Activated CD4-positive, alpha-beta T cell treated with anti-CD3 and anti-CD28 coated beads for 36 hours (primary cell): ENCODE results near the gene ROR2. TPM values are rescaled to one million over a fixed set of nuclear protein-coding genes. Genes with fewer than 3 reads are reported as not detected.
"Not testable (repeated sequence)": the region's sequence is repeated elsewhere in the genome, so short reads cannot be mapped to it uniquely, and the experiment has no call there.

ENCODE experiments used
- ATAC-seq: fragments of 200-7000 bp; cut with Tn5 transposase; one replicate; pipeline ENCODE4 v1.10.0; 2021; ENCODE audit warnings: mild to moderate bottlenecking, moderate library complexity
- CTCF ChIA-PET: fragments of 350-600 bp; sonication (Branson Sonifier 250); formaldehyde crosslinking; loops from one replicate; lab custom pipeline; 2021; ENCODE audit warnings: antibody characterized with exemption; lab: Charles Lee
- POLR2A ChIA-PET: fragments of 350-600 bp; sonication (Branson Sonifier 250); formaldehyde crosslinking; loops from one replicate; lab custom pipeline; 2021; ENCODE audit warnings: antibody characterized with exemption, inconsistent platforms; lab: Charles Lee
- DNase-seq: peaks from one replicate; pipeline ENCODE4 v3.0.0-alpha.2; 2020
- H3K27ac Mint-ChIP-seq: one replicate; pipeline ENCODE4 v1.8.0; 2021; ENCODE audit warnings: mixed read lengths
- H3K27me3 Mint-ChIP-seq: one replicate; pipeline ENCODE4 v1.8.0; 2021; ENCODE audit warnings: mixed read lengths
- H3K36me3 Mint-ChIP-seq: one replicate; pipeline ENCODE4 v1.8.0; 2021; ENCODE audit warnings: low read depth, mixed read lengths
- H3K4me1 Mint-ChIP-seq: one replicate; pipeline ENCODE4 v1.8.0; 2021; ENCODE audit warnings: mixed read lengths
- H3K4me3 Mint-ChIP-seq: one replicate; pipeline ENCODE4 v1.8.0; 2021; ENCODE audit warnings: mild to moderate bottlenecking, moderate library complexity, mixed read lengths
- H3K9me3 Mint-ChIP-seq: one replicate; pipeline ENCODE4 v1.8.0; 2021; ENCODE audit warnings: low read depth, mixed read lengths
- intact Hi-C, 2 experiments: fragments of 100-400 bp; cut with DNase I in 1 of 2; cut with micrococcal nuclease in 1 of 2; formaldehyde crosslinking; loops; one replicate each; pipeline versions ENCODE4 v1.14.2 to v1.15.1; 2022 to 2024; cut with DNase I, micrococcal nuclease
- total RNA-seq, 2 experiments: library from RNA; stranded (reverse); gene quantifications; one replicate each; pipeline ENCODE4 v1.2.3, GENCODE V29; 2021

Gene ROR2
- total RNA-seq, 2 experiments from 2014 or later = not detected

DNA sequence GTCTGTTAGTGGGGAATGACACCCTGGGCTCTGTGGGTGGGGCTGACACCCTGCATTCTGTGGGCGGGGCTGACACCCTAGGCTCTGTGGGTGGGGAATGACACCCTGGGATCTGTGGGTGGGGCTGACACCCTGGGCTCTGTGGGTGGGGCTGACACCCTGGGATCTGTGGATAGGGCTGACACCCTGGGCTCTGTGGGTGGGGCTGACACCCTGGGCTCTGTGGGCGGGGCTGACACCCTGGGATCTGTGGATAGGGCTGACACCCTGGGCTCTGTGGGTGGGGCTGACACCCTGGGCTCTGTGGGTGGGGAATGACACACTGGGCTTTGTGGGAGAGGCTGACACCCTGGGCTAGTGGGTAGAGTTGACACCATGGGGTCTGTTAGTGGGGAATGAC lies 152.5 kb downstream of the ROR2 start:
- H3K27ac Mint-ChIP-seq, CTCF ChIA-PET, H3K9me3 Mint-ChIP-seq, POLR2A ChIA-PET, ATAC-seq, H3K4me3 Mint-ChIP-seq, H3K36me3 Mint-ChIP-seq, H3K27me3 Mint-ChIP-seq, DNase-seq: not testable (repeated sequence)
- peaks cover 12% of the 10 kb centered on the region for H3K4me1 Mint-ChIP-seq
- intact Hi-C loops = loop anchor here in 1 of 2 experiments (5.0 kb wide), 1 partner anchor 320 kb away; the partner anchor contains the start of gene SPTLC1

DNA sequence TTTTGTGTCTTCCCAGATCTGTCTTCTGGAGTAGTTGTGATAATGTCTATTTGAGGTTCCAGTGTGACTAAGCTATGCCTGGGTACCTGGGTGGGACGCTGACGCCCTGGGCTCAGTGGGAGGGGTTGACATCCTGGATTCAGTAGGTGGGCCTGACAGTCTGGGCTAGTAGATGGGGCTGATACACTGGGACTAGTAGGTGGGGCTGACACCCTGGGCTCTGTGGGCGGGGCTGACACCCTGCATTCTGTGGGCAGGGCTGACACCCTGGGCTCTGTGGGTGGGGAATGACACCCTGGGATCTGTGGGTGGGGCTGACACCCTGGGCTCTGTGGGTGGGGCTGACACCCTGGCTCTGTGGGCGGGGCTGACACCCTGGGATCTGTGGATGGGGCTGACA lies 153.5 kb downstream of the ROR2 start:
- POLR2A ChIA-PET = interaction anchor here (0.6 to 0.7 kb wide), 2 partner anchors 67 to 205 kb away, joined by 4 to 7 read pairs; no protein-coding TSS in a partner anchor
- DNase-seq (peak; percentile 42), ATAC-seq (peak; percentile 14)
- H3K4me1 Mint-ChIP-seq = peaks cover 12% of the 10 kb centered on the region
- not testable (repeated sequence) for H3K4me3 Mint-ChIP-seq, H3K9me3 Mint-ChIP-seq, H3K27me3 Mint-ChIP-seq, H3K36me3 Mint-ChIP-seq, H3K27ac Mint-ChIP-seq
- CTCF ChIA-PET = interaction anchor here (0.6 kb wide), 2 partner anchors 30 to 96 kb away, joined by 3 to 4 read pairs; no protein-coding TSS in a partner anchor
- intact Hi-C loops = loop anchor here in 1 of 2 experiments (5.0 kb wide), 1 partner anchor 321 kb away; the partner anchor contains the start of gene SPTLC1

DNA sequence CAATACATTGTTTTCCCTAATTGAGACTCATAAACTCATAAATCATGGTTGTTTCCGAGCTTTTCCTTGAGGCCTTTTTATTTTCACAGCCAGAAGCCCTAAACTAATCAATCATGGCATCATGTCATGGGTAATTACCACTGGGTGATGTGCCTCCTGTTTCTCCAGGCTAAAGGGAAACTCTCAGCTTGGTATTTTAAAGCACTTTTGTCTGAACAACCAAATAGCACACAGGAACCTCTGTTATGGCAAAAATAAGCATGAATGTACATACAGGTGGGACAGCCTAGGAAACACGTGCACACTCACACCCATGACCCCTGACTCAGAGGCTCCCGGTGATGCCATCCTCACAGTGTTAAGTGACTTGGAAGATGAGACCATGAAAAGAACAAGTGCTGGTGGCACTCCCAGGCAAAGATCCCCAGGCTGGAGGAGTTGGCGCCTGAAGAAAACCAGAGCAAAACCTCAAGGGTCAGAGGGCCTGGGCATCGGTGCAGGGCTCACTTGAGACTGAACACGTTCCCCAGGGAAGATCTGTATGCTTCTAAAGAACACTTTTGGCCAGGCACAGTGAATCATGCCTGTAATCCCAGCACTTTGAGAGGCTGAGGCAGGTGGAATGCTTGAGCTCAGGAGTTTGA lies 154.3 kb downstream of the ROR2 start:
- Mint-ChIP-seq H3K4me1 (peaks cover 12% of the 10 kb centered on the region), H3K27ac (no peak overlapping the region), H3K27me3 (peaks cover 2% of the 10 kb centered on the region), H3K9me3 (no peaks in the 10 kb centered on the region), H3K4me3 (no peak overlapping the region), H3K36me3 (no peaks in the 10 kb centered on the region)
- POLR2A ChIA-PET = interaction anchor here (0.6 to 0.7 kb wide), 2 partner anchors 67 to 206 kb away, joined by 4 to 7 read pairs; no protein-coding TSS in a partner anchor
- CTCF ChIA-PET = interaction anchor here (0.6 kb wide), 3 partner anchors 95 to 710 kb away, joined by 3 to 4 read pairs (median 3); no protein-coding TSS in a partner anchor
- intact Hi-C loops = loop anchor here in 1 of 2 experiments (5.0 kb wide), 1 partner anchor 322 kb away; the partner anchor contains the start of gene SPTLC1
- ATAC-seq (no peak), DNase-seq (peak; percentile 10)

DNA sequence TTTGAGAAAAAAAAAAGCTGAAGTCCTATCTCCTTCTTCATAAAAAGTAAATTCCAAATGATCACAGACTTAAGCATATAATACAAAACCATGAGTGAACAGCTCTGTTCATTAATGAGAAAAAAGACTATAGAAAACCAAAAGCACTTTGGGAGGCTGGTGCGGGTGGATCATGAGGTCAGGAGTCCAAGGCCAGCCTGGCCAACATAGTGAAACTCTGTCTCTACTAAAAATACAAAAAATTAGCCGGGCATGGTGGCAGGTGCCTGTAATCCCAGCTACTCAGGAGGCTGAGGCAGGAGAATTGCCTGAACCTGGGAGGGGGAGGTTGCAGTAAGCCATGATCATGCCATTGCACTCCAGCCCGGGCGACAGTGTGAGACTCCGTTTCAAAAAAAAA lies 156.7 kb downstream of the ROR2 start:
- intact Hi-C loops, POLR2A ChIA-PET, DNase-seq, H3K36me3 Mint-ChIP-seq, CTCF ChIA-PET, H3K27ac Mint-ChIP-seq, H3K9me3 Mint-ChIP-seq, H3K27me3 Mint-ChIP-seq, H3K4me1 Mint-ChIP-seq, H3K4me3 Mint-ChIP-seq, ATAC-seq: not testable (repeated sequence)

- ATAC-seq = no peak
- ChIA-PET POLR2A (no interaction called here), CTCF (interaction anchor here (0.6 kb wide), 1 partner anchor 64 kb away, joined by 3 read pairs; no protein-coding TSS in a partner anchor)
- Mint-ChIP-seq H3K27ac (no peak overlapping the region), H3K4me1 (no peaks in the 10 kb centered on the region), H3K36me3 (no peaks in the 10 kb centered on the region), H3K9me3 (peaks cover 2% of the 10 kb centered on the region), H3K27me3 (peaks cover 7% of the 10 kb centered on the region), H3K4me3 (no peak overlapping the region)
- intact Hi-C loops = no loop called here
- no peak for DNase-seq
These were observed 159.1 kb downstream of the ROR2 start for GRCh38 chr9:91790917-91791316.

GRCh38 chr9:91789941-91790340 lies 160.1 kb downstream of the ROR2 start:
- intact Hi-C loops = no loop called here
- ATAC-seq (no peak), DNase-seq (no peak)
- ChIA-PET CTCF (no interaction called here), POLR2A (no interaction called here)
- H3K36me3 Mint-ChIP-seq = no peaks in the 10 kb centered on the region
- no peak overlapping the region for H3K27ac Mint-ChIP-seq
- H3K4me3 Mint-ChIP-seq = no peak overlapping the region
- H3K9me3 Mint-ChIP-seq = peaks cover 2% of the 10 kb centered on the region
- peaks cover 10% of the 10 kb centered on the region for H3K27me3 Mint-ChIP-seq
- H3K4me1 Mint-ChIP-seq = no peaks in the 10 kb centered on the region

GRCh38 chr9:91787931-91788330 lies 162.1 kb downstream of the ROR2 start:
- H3K4me3 Mint-ChIP-seq = no peak overlapping the region
- POLR2A ChIA-PET = no interaction called here
- peaks cover 14% of the 10 kb centered on the region for H3K27me3 Mint-ChIP-seq
- no peaks in the 10 kb centered on the region for H3K4me1 Mint-ChIP-seq
- ATAC-seq (no peak), DNase-seq (no peak)
- H3K36me3 Mint-ChIP-seq = no peaks in the 10 kb centered on the region
- H3K27ac Mint-ChIP-seq = no peak overlapping the region
- intact Hi-C loops = no loop called here
- peaks cover 2% of the 10 kb centered on the region for H3K9me3 Mint-ChIP-seq
- CTCF ChIA-PET = interaction anchor here (0.9 kb wide), 1 partner anchor 12 kb away, joined by 3 read pairs; no protein-coding TSS in a partner anchor

DNA sequence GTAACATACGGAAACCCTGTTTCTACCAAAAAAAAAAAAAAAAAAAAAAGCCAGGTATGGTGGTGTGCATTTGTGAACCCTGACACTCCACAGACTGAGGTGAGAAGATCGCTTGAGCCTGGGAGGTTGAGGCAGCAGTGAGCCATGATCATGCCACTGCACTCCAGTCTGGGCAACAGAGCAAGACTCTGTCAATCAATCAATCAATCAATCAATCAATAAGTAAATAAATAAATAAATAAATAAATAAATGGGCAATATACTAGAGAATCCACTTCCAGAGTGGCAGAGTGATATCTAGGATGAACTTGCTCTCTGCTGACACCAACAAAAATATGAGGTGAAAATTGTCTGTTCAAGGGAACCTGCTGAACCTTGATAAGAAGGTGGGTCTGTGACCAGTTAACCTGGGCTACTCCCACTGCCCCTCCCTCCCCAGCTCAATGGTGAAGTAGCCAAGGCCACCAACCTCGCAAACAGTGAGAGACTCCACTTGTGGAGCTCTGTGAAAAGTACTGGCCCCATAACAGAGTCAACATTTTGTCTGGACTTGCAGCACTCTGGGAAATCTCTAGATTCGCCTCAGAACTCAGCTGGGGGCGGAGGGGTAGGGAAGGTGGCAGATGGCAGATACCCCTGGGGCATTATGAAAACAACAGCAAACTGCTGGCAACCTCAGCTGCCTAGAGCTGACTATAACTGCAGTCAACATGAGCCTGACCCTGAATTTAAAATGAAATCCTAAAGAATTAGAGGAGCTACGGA lies 163.7 kb downstream of the ROR2 start:
- peaks cover 12% of the 10 kb centered on the region for H3K27me3 Mint-ChIP-seq
- no peaks in the 10 kb centered on the region for H3K36me3 Mint-ChIP-seq
- POLR2A ChIA-PET = no interaction called here
- CTCF ChIA-PET = no interaction called here
- DNase-seq (no peak), ATAC-seq (no peak)
- intact Hi-C loops = no loop called here
- H3K4me3 Mint-ChIP-seq = no peak overlapping the region
- peaks cover 6% of the 10 kb centered on the region for H3K4me1 Mint-ChIP-seq
- H3K9me3 Mint-ChIP-seq = peaks cover 2% of the 10 kb centered on the region
- no peak overlapping the region for H3K27ac Mint-ChIP-seq

DNA sequence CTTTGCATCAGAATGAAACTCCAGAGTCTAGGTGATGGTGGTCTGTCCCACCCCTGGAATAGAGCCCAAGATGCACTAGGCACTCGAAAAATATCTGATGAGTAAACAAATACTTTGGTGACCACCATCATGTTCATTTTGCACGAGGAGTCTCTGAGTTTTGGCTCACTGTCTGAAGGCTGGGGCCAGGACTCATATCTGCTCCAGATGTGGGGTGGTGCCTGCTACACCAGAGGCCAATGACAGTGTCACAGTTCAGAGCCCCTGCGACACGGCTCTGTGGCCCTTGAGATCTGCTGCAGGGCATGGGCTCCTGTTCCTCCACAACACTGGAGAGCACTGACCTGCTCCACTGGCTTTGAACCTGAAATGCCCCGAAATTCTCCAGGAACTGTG lies 164.6 kb downstream of the ROR2 start:
- peaks cover 12% of the 10 kb centered on the region for H3K27me3 Mint-ChIP-seq
- peaks cover 6% of the 10 kb centered on the region for H3K4me1 Mint-ChIP-seq
- ChIA-PET CTCF (no interaction called here), POLR2A (no interaction called here)
- H3K36me3 Mint-ChIP-seq = no peaks in the 10 kb centered on the region
- intact Hi-C loops = no loop called here
- H3K4me3 Mint-ChIP-seq = no peak overlapping the region
- ATAC-seq (no peak), DNase-seq (no peak)
- H3K9me3 Mint-ChIP-seq = peaks cover 2% of the 10 kb centered on the region
- no peak overlapping the region for H3K27ac Mint-ChIP-seq

GRCh38 chr9:91784673-91785446 lies 165.2 kb downstream of the ROR2 start:
- POLR2A ChIA-PET = no interaction called here
- Mint-ChIP-seq H3K36me3 (no peaks in the 10 kb centered on the region), H3K4me1 (peaks cover 6% of the 10 kb centered on the region), H3K9me3 (peaks cover 2% of the 10 kb centered on the region), H3K4me3 (no peak overlapping the region), H3K27me3 (peaks cover 12% of the 10 kb centered on the region), H3K27ac (no peak overlapping the region)
- ATAC-seq = no peak
- no peak for DNase-seq
- intact Hi-C loops = no loop called here
- CTCF ChIA-PET = no interaction called here
